ENCODE data around the gene PDIA6.
"Not testable (repeated sequence)": the region's sequence is repeated elsewhere in the genome, so short reads cannot be mapped to it uniquely, and the experiment has no call there.

PDIA6 gene

DNA sequence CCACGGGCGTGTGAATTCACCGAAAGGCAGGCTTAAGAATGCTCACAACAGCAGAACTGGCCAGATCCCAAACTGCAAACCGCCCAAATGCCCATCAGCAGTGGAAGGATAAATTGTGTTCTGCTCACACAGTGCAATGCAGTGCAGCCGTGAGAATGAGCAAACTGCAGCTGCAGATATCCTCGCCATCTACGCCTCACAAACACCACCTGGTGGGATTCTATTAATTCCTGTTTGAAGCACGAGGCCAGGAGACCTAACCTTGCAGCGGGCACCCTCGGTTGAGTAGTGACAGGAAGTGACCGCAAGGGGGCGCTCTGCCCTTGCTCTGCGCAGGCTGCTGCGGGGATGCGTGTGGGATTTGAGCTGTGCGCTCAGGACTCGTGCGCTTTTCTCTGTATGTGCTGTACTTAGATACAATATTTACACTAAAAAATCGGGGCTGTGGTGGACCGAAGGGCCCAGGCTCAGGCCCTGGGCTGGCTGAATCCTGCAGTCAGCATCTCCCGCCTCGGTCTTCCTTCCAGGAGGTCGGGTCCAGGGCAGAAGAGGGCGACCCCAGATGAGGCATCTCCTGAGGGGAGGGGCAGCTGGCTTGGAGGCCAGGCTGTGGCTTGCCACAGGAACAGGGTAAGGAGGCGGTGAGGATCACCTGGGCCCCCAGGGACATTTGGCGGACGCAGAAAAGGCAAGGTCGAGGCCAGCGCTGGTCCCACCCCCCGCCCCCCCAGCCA is 19.8 kb upstream of the PDIA6 start:
- peak; percentile 86 for DNase-seq

DNA sequence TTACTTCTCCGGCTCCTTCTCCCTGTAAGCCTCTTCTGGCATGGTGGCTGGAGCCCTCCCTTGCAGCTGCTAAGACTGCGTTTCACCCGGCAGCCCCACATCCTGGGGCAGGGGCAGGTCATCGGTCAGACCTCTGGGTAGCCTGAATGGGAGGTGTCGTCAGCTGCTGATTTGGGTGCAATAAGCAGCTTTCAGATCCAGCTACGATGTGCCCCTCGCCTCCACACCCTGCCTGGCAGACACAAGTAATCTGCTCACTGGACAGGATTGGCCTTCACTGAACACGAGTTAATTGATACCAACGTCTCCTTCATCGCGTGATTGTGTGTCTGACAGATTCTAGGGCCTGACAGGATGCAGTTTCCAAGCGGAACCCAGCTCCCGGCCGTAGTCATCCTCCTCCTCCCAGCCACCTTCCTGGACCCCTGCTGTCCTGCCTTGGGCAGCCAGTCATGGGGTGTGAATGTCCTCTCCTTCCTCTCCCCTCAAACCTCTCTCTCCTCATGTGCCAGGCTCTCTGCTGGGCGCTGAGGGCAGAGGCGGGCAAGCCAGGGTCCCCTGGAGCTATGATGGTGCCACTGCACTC is 18.9 kb upstream of the PDIA6 start:
- no peak for DNase-seq

DNA sequence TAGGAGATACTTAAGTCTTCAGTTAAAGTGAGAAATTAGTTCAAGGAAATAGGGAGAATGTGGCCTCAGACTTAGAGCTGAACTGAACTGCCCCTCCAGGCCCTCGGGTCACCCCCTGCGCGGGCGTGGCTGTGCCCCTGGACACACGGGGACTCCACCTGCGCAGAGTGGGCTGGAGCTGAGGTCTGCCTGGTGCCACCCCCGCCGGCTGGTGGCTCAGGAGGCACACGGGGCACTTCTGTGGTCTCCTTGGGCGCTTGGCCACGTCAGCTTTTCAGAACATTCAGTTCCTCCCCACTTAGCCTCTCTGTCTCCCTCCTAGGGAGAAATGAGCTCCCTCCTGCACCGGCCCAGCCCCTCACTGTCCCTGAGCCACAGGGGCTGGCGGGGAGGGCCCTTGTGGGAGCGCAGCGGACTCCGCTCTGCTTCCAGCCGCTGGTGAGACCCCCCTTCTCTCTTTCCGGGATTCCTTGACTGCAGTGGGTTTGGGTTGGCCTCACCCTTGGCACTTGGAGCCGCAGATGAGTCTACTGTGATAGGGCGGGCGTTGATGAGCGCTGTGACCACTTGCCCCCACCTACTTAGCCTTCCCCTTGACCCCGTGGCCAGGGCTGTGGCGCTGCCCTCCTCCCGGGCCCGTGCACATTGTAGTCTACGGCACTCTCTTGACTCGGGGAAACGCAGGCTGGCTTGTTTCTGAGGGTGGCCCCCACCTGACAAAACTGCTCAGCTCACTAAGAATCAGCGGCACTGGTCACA is 18.2 kb upstream of the PDIA6 start:
- DNase-seq: no peak

DNA sequence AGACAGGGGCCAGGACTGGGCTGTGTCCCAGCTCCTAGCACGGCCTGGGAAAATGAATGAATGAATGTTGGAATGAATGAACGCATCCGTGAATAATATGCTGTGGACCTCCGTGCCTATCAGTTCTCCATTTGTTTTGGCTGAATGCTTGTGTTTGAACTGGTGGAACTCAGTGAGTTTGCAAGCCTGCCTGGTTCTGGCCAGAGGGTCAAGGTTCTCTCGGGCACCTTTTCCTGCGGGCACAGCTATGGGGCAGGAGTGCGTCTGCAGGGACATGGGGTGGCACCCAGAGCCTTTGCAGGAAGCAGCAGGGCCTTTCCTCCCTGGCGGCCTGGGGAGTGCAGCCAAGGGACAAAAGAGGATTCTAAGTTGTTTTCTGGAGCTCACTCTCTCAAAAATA is 17.6 kb upstream of the PDIA6 start:
- no peak for DNase-seq

DNA sequence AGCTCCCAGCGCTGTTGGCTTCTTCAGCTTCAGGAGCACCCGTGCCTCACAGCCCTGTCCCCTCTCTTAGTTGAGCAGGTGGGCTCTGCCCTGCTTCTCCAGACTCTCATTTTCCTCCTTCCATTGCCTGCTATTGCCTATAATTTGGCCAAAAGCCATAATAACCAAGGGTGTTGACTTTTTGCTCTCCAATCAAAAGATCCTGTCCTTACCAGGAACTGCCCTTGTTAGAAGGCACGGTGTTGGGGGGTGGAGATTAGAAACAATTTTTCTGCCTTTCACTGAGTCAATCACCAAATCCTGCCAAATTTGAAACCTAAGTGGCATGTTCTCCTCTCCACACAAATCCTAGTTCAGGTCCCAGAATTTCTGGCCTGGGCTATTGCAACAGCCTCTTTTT is 16.7 kb upstream of the PDIA6 start:
- peak; percentile 4 for DNase-seq

DNA sequence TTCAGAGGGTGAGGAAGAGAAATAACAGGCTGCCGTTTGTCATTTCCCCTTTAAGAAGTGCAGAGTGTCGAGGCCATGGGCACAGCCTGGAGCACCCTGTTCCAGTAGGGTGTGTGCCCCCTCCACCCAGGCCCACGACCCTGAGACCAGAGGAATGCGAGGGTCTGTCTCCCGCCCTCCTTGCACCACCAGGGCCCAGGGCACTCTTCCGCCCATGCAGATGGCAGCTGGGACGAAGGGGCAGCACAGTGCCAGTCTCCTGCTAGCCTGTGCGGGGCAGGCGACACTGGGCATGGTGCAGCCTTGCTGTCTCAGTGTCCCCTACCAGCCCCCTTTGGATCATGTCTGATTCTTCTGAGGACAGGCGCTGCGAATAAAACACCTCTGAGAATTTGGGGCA is 15.8 kb upstream of the PDIA6 start:
- DNase-seq: no peak

DNA sequence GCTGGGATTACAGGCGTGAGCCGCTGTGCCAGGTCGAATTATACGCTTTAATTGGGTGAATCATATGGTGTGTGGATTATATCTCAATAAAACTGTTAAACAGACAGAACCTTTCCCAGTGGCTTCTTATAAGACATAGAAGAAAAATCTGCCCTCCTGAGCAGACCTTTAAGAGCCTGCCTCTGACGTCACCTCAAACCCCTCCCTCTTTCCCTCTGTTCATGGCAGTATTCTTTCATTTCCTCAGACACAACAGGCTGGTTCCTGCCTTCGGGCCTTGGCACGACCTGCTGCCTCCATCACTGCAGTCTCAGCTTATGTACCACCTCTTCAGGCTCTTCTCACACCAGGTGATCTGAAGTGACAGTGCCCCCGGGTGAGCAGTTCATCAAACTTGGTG is 14.0 kb upstream of the PDIA6 start:
- DNase-seq: no peak

DNA sequence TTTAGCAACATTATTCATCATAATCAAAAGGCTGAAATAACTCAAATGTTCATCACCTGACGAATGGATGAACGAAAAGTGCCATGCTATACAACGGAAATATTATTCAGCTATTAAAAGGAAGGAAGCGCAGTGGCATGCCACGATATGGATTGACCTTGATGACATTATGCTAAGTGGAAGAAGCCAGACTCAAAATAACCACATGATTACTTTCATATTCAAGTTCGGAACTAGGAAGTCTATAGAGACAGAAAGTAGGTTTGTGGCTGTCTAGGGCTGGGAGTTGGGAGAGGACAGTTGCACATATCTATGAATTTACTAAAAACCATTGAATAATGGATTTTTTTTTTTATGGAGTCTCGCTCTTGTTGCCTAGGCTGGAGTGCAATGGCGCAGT is 13.4 kb upstream of the PDIA6 start:
- no peak for DNase-seq

DNA sequence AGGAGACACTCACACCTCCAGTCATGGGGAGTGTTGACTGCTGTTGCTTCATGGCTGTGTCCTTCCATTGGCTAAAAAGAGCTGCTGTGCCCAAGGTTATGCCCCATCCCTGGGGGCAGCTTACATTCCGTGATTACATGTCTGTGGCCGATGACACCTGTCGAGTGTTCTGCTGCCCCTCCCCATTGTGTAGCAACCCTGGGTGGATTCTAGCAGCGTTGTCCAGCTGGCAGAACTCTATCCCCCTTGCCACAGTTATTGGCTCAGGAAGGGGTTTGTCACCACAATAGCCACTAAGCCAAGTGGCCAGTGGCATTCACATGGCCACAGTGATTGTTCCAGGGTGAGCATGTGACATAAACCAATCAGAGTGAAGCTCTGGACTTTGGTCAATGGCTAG is 11.6 kb upstream of the PDIA6 start:
- DNase-seq: no peak

DNA sequence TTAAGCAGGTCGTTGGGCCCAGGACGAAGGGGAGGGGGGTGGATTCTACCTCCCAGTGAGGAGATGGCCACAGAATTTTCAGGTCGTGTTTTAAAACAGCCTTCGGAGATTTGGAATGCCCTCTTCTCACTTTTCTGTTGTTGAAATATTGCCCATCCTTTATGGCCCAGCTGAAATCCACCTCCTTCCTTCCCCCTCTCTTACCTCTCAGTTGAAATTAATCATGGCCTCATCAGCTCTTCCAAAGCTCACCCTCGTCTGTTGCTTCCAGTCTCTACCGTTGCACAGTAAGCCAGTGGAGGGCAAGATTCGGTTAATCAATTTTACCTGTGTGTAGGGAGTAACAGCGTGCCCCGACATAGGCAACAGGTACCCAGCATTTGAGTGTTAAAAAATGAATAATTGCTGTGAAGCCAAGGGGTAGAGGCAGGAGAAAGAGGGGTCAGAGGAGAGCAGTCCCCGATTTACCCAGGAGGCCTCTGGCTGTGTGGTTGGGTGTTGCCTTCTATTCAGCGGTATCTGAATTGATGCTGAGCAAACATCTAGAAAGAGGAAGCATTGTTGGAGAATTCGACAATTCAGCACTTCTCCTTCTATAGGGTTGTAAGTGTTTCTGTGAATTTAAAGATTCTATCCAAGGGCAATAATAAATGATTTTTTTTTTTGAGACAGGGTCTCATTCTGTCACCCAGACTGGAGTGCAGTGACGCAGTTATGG is 8.6 kb upstream of the PDIA6 start:
- no peak for DNase-seq

DNA sequence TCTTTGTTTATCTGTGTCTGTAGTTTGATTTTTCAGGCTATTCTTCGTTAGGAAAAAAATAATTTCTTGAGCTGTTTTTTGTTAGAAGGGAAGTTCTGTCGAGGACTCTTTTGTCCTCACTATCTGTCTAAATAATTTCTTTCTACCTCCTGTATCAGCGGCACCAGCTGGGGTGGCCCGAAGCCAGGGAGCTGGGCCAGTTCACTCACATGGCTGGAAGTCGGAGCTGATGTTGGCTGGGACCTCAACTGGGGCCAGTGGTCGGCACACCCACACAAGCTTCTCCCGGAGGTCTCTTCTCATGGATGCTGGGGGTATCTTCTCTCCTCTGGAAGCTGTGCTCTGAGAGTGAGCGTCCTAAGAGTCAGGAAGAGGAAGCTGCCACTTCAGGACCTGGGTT is 8.0 kb upstream of the PDIA6 start:
- no peak for DNase-seq

DNA sequence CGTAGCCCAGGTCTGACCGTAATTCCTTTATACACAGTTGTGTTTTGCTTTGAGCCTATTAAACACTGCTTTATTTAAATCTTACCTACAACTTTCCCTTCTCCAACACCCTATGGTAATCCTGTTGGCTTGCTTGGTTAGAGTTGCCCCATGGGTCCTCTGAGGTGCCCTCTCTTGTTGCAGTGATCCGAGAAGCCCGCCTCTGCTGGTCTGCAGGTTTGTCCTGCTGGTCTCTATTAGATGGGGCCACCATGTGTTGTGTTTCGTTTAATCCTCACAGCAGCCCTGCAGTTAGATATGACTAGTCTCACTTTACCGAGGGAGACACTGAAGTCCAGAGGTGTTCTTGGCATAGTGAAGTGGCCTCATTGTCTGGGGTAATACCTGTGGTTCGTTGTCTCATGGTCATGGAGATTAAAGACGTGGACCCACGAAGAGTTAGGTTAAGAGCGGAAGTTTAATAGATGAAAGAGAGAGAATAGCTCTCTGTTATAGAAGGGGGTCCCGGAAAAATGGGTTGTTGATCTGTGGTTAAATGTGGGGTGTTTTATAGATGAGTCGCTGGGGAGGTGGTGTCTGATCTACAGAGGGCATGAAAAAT is 7.2 kb upstream of the PDIA6 start:
- no peak for DNase-seq

DNA sequence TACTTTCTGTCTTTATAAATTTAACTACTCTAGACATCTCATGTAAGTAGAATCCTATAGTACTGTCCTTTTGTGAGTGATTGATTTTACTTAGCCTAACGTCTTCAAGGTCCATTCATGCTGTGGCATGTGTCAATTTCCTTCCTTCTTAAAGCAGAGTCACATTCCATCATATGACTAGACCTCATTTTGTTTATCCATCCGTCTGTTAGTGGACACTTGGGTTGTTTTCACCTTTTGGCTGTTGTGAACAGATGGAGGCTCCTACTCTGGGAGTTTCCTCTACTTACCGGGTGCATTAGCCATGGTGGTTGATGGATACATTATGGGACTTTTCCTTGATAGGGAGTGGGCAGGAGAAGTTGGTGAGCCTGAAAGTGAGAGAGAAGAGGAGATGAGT is 6.4 kb upstream of the PDIA6 start:
- DNase-seq: no peak

DNA sequence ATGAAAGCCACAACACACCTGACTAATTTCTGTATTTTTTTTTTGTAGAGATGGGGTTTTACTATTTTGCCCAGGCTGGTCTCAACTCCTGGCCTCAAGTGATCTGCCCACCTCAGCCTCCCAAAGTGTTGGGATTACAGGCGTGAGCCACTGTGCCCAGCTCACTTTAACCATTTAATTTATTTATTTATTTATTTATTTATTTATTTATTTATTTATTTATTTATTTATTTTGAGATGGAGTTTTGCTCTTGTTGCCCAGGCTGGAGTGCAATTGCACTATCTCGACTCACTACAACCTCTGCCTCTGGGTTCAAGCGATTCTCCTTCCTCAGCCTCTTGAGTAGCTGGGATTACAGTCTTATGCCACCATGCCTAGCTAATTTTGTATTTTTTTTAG is 5.7 kb upstream of the PDIA6 start:
- DNase-seq: not testable (repeated sequence)

DNA sequence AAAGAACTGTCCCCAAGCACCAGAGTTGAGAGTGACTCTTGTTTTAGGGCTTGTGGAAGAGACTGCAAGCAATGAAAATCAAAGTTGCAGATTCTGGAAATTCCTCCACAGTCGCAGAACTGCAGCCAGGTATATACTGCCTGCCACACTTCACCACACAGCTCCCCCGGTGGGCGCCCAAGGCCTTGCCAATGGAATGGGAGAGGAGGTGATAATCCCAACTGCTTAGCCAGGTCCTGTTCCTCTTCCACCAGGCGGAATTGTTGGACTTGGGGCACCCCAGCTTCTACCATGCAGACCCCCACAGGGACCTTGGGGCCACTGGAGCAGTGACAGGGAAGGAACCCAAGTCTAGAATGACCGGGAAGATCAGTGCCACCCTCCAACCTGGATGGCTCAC is 4.8 kb upstream of the PDIA6 start:
- no peak for DNase-seq

DNA sequence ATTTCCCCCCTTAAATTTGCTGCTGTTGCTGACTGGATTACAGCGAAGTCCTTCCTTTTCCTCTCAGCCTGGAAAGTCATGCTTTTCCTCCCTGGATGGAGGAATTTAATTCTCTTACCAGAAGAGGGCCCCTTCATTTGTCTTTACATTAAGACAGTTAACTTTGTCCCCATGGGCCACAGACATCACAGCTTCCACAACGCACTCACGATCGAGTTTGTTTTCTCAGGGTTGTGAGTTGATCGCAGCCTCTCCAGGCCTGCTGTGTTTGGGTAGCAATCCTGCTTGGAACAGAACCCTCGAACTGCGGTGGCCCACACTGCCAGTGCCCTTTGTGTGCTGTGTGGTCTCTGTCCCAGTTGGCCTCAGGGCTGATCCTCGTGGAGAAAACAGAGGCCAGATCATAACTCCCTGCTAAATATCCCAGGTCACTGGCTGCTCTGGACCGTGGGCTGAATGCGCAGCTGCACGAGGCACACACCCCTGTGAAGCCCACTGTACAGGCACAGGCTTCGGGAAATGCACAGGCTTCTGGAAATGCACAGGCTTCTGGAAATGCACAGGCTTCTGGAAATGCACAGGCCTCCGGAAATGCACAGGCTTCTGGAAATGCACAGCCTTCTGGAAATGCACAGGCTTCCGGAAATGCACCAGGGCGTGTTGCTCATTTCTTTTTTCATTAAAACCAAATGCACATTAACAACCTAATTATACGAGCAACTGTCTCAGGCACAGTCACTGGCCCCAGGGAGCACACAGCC is 2.2 kb upstream of the PDIA6 start:
- DNase-seq: no peak

DNA sequence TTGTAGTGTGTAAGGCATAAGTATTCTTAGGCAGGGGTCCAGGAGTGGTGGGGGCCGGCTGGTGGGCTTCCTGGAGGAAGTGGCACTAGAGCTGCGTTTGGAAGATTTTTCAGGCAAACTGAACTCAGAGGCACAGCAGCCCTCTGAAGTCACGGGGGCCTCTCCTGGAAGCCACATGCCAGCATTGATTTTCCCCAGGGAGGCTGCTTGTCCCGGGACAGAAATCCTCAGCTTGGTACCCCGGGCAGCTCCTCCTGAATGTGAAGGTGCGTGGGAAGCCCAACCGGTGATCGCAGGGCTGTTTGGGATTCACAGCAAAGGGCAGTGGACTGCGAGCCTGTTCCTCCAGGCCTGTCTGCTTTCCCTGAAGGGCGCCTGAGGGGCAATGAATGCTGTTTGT is 1.6 kb upstream of the PDIA6 start:
- no peak for DNase-seq

DNA sequence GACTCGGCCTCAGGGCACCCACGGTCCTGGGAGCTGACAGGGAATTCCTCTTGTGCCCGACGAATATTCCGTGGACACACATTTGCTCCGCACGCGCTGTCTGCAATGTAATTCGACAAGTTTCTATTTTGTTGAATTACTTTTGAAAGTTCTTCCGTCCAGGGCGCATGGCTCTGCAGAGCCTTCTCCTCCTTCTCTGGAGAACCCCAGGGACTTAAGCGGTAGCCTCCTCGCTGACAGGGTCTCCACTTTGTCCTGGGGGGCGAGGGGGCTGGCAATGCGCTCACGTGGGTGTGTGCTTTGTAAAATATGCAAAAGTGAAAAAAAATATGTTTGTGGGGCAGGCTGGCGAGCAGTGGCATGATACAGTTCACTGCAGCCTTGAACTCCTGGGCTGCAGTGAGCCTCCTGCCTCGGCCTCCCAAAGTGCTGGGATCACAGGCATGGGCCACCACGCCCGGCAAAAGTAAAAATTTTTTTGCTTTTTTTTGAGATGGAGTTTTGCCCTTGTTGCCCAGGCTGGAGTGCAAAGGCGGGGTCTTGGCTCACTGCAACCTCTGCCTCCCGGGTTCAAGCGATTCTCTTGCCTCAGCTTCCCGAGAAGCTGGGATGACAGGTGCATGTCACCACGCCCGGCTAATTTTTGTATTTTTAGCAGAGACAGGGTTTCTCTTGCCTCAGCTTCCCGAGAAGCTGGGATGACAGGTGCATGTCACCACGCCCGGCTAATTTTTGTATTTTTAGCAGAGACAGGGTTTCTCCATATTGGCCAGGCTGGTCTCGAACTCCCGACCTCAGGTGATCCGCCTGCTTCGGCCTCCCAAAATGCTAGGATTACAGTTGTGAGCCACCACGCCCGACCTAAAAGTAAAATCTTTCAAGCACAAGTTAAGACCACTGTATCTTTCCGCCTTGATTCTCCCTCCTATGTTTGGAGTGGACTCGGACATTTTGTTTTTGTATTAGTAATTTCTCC is 866 bp upstream of the PDIA6 start:
- not testable (repeated sequence) for DNase-seq

DNA sequence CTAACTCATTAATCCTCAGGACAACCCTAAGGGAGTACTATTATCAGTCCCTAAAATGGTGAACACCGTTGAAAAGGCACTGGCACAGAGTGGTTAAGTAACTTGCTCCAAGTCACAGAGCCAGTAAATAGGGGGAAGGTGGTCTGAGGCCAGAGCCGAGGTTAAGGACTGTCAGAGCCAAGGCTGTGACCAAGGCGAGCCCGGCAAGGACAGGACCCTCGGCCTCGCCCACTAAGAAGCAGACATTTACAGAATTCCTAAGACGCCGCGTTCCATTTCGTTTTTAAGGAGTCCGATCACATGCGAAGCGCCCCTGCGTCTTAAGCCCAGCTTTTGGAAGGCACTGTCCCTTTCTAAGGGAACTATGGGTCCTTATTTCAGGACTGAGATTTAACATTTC is 1.1 kb downstream of the PDIA6 start:
- no peak for DNase-seq

DNA sequence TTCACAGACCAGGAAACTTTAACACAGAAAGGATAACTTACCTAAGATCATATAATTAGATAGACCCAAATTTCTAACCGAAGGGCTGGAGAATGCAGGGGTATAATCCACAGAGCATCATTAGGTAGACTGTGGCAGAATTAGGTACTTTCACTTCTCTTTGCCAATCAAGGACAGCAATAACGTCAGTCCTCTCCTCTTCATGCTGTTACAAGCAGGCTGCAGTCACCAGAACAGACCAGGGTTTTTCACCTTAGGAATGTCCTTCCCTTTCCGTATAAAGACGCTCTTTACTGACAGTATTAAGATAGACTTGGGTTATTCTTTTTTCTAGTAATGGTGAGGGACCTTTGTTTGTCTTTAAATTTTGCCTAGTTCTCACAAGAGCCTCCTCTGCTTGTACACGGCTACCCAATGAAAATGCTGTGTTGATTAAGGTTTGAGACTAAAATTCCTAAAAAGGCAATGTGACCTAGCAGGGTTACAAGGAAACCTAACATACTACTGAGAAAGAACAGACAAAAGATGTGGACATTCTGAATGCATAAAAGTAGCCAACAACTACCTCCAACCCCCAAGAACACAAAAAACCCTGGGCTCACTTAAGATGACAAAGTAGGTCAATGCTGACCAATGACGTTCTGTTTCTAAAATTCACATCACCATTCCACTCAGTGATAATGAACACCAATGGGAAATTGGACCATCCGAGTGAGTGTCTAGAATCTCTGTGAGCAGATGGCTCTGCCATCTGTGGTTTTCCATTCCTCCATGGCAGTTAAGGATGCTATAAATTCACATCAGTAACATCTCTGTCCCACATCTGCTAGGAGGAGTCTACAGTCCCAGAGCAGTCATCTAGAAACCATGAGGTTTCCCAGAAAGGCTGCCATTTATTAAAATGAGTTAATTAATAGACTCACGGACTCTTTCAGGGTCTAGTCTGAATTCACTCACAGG is 2.1 kb downstream of the PDIA6 start:
- DNase-seq: no peak

Data from DMS79 treated with DMSO at 0.1 percent for 48 hours (cell line).